GM18499 (cell line): ENCODE measurements around the gene CIDEA.

Experiments used
- ATAC-seq: cut with Tn5 transposase; IDR thresholded peaks from one replicate; pipeline ENCODE4 v1.9.1; 2021; ENCODE audit warnings: moderate number of reproducible peaks; ENCODE audit not compliant: insufficient read depth, unreplicated experiment

CIDEA gene

DNA sequence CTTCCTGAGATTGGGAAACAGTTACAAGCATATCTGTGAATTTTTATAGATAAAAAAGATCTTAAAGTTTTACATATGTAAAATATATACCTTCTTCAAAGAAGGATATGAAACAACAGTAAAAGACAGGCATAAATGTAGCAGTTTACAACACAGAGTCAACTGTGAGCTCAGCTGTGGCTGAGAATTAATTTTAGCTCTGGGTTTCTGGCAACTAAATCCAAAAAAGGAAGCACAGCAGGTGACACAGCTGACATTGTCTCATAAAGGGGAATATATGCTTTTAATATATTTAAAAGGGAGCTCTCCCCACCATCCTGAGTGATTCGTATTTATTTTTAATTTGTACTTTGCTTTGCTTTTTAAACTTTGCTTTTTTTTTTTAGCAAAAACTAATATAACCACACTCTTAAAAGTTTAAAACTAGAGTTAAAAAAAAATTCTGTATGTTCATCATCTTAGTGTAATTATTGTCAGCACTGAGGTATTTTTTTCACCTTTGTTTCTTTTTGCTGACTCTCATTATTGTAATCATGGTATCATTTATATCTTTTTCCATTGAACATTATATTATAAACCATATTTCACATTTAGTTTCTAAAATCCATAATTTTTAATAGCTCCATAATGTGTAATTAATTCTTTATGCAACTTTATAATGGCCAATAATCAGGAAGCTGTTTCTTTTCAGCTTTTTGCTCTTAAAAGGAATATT lies 60.6 kb downstream of the CIDEA start:
- ATAC-seq = no peak

DNA sequence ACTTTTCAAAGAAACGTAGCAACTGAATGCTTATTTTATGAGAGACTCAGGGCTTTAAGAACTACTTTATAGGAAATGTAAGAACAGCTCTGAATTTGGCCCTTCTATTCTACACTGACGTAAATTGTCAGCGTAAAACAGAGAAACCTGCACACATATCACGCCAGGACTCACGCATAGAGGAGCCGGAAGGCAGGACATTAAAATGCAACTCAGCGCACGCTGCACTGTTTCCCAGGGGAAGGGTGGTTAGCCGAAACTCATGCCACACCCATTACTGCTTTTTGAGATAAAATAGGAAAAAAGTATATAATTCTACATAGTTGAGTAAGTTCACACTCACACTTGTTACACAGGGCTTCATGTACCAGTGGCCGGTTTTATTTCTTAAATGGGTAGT lies 61.3 kb downstream of the CIDEA start:
- no peak for ATAC-seq

DNA sequence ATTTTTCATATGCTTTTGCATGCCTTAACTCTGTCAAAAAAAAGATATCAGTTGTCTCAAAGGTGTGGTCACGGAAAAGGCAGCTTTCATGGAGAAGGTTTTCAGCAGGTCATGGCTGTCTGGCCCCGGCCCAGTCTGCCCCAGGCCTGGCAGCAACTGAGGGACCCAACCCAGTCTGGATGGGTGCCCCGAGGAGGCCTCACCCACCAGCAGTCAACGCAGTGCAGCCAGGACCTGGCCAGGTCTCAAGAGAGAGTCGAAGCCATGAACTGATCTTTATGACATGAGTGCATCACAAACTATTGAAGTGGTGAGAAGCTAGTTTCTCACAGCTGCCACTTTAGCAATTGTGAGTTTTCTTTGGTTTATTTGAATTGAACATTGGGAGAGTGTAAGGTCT lies 61.8 kb downstream of the CIDEA start:
- ATAC-seq = no peak

DNA sequence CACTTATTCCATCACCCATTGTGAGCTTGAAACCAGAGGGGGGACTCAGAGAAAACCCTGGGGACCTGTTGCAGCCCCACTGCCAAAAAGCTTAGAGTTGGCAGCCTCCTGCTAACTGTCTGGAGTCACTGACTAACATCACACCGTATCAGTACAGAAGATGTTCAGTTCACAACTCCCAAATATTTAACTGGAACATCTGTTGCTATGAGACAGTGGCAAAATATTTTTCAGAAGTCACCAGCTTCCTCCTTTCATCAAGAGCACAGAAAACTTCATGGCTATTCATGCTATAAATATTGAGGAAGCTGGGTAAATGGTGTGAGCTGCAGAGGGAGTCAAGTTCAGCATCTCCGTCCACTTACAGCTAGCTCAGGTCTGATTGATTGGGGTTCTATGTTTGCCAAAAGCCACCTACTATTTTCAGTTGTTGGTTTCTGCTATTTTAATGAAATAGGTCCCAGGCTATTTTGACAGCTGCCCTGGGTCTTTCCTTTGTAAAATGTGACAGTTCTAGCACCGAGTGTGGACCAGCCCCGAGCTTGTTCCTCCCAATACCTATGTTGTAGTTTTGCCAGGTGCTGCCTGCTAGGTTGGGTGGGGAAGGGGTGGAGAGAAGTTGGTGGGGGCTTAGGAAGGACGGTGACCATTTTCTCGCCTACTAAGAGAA lies 63.6 kb downstream of the CIDEA start:
- no peak for ATAC-seq

DNA sequence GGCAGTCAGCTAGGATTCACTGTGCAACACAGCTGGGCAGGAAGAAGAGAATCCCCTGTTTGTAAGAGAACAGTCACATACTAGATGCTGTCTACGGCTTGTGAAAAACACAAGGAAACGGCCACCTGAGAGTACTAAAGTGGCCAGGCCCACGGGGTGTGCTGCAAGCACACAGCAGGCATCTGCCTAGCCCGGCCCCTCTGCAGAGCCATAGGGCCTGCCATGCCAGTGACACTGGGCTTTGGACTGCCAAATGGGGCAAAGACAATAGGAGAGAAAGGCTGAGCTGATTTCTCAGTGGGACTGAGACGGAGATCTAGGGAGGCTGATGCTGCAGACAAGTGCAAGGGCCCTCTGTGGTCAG lies 64.2 kb downstream of the CIDEA start:
- ATAC-seq = no peak

DNA sequence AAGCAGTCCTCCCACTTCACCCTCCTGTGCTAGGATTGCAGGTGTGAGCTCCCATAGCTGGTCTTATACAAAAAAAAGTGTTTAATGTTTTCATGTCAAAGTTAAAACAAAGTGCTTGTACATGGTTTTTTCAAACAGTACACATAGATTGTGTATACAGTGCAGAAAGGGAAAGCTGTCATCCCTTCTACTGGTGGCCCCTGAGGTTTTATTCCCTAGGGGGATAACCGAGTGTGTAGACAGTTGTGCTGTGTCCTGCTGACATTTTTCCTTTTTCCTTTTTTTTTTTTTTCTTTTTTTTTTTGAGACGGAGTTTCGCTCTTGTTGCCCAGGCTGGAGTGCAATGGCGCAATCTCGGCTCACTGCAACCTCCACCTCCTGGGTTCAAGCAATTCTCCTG lies 64.7 kb downstream of the CIDEA start:
- ATAC-seq = no peak

DNA sequence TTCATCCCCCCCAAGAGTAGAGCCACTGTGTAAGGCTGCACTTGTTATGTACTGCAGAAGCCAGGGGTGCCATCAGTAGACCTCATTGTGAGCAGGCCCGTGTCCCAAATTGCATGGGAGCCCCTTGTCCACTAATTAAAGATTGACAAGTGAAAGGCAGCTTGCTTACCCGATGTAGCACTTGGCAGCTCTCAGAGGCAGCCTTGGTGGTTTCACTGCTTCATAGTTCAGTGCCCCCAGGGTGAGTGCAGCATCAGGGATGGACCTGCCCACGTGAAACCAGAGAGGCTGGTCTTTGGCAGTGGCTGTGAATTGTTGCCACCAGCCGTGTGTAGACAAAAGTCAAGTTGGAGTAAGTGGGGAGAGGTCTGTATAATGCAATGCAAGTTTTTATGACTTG lies 67.2 kb downstream of the CIDEA start:
- no peak for ATAC-seq

DNA sequence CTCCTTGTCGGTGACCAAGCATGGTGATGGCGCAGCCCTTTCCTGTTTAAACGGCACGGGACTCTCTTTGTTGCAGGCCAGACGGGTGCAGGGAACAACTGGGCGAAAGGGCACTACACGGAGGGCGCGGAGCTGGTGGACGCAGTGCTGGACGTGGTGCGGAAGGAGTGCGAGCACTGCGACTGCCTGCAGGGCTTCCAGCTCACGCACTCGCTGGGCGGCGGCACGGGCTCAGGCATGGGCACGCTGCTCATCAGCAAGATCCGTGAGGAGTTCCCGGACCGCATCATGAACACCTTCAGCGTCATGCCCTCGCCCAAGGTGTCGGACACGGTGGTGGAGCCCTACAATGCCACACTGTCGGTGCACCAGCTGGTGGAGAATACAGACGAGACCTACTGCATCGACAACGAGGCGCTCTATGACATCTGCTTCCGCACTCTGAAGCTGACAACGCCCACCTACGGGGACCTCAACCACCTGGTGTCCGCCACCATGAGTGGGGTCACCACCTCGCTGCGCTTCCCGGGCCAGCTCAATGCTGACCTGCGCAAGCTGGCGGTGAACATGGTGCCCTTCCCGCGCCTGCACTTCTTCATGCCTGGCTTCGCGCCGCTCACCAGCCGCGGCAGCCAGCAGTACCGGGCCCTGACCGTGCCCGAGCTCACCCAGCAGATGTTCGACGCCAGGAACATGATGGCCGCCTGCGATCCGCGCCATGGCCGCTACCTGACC lies 71.0 kb downstream of the CIDEA start:
- ATAC-seq = no peak

DNA sequence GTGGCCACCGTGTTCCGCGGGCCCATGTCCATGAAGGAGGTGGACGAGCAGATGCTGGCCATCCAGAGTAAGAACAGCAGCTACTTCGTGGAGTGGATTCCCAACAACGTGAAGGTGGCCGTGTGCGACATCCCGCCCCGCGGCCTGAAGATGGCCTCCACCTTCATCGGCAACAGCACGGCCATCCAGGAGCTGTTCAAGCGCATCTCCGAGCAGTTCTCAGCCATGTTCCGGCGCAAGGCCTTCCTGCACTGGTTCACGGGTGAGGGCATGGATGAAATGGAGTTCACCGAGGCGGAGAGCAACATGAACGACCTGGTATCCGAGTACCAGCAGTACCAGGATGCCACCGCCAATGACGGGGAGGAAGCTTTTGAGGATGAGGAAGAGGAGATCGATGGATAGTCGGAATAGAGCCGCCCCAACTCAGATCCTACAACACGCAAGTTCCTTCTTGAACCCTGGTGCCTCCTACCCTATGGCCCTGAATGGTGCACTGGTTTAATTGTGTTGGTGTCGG lies 71.6 kb downstream of the CIDEA start:
- no peak for ATAC-seq

DNA sequence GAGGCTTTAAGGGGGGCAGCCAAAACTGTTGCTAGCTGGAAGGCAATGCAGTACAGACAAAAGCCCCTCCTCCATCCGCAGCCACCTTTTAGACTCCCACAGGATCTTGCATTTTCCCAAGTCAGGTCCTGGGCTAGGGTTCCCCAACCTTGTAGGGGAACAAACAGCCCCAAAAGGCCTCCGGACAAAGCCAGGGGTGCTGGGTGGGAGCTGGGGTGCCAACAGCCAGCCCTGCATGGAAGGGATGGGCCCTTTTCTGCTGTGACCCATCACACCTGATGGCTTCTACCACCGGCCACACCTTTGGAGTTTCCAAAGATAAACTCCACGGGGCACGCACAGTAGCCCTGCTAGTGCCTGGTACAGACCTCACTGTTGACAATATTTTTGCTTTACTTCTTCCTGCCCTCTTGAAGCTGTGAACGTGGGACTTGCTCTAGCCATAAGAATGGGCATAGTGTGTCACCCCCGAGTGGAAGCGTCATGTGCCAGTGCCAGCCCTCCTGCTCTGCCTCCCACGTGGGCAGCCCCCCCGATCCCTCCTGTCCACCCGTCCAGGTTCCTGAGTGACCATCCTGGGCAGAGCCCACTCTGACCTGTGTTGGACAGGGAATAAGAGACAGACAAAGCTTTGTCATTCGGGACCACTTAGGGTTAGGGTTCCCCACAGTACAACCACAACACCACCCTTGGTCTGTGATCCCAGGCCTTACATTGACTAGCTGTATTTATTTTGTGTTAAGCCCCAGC lies 72.7 kb downstream of the CIDEA start:
- ATAC-seq = no peak
